Measurements from ENCODE around the gene NOTUM.
A peak's percentile ranks its signal among the peaks of the same experiment; 100 is the strongest.

NOTUM gene

DNA sequence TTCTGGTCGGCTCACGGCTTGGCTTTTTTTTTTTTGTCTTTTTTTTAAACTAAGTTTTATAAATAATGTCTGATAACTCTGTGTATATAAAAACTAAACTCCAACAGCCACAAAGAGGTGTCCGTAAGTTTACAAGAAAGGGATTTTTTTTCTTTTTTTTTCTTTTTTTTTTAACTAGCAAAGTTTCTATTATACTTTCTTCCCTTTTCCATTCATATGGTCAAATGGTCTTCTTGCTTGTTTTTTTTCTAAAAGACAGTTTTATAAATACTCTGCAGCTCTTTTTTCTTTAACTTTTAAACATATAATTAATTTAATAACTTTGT lies 39.5 kb downstream of the NOTUM start:
- peaks cover 5% of the 10 kb centered on the region; the same call in 1 of the 2 replicates for H3K4me1 ChIP-seq (ENCODE audit: control insufficient read depth, insufficient read depth, low read length)
- CTCF ChIA-PET = interaction anchor here (0.6 kb wide), 2 partner anchors 14 to 217 kb away, joined by 3 read pairs; no protein-coding TSS in a partner anchor
- TF ChIP-seq, protein P1, sequence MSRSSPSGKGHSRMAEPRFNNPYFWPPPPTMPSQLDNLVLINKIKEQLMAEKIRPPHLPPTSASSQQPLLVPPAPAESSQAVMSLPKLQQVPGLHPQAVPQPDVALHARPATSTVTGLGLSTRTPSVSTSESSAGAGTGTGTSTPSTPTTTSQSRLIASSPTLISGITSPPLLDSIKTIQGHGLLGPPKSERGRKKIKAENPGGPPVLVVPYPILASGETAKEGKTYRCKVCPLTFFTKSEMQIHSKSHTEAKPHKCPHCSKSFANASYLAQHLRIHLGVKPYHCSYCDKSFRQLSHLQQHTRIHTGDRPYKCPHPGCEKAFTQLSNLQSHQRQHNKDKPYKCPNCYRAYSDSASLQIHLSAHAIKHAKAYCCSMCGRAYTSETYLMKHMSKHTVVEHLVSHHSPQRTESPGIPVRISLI (tag by site-specific recombination; IDR thresholded peaks at IDR 0.05) = peak; percentile 78
- TF ChIP-seq, protein P2, sequence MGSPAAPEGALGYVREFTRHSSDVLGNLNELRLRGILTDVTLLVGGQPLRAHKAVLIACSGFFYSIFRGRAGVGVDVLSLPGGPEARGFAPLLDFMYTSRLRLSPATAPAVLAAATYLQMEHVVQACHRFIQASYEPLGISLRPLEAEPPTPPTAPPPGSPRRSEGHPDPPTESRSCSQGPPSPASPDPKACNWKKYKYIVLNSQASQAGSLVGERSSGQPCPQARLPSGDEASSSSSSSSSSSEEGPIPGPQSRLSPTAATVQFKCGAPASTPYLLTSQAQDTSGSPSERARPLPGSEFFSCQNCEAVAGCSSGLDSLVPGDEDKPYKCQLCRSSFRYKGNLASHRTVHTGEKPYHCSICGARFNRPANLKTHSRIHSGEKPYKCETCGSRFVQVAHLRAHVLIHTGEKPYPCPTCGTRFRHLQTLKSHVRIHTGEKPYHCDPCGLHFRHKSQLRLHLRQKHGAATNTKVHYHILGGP (tag by site-specific recombination; IDR thresholded peaks at IDR 0.05) = no peak

DNA sequence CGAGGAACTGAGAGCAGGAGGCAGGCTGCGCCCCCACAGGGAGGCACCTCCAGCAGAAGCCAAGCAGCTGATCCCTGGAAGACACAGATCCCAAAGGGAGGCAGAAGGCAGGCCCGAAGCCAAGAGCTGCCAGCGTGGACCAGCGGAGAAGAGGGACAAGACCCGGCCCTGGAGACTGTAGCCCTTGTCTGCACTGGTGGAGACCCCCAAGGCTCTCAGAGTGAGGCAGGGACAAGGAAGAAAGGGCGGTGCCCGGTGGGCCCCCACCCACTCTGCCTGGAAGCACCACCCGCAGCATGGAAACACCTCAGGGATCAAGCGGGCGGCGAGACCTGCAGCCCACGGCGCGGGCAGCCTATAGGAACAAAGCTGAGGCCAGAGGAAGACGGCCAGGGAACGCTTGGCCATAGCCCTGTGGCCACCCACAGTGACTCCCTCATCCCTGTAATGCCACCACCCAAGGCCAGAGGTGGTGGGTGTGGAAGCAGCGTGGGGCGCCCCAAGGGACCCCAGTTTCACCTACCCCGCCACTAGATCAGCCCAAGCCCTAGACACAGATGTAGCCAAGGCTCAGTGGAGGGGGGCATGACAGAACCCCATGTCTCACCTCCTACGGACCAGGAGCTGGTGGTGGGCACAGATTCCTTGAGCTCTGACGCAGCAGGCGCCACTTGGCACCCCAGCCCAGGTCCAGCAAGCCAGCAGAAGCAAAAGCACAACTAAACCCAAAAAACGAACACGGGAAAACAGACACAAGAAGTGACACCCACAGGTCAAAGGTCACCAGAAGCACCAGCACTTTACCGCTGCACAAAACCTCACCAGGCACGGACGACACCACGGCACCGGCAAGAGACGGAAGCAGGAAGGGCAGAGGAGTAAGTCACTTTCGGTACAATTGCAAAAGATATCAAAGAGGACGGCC lies 40.1 kb downstream of the NOTUM start:
- no peaks in the 10 kb centered on the region for H3K9me3 ChIP-seq (ENCODE audit: control insufficient read depth, insufficient read depth, low read depth, low read length)
- H3K4me1 ChIP-seq (ENCODE audit: control insufficient read depth, insufficient read depth, low read length) = 0 out of 2 replicates have a peak, but pooled peaks cover 2% of the 10 kb centered on the region
- TF ChIP-seq EGR2 (tag by site-specific recombination; IDR thresholded peaks at IDR 0.05; ENCODE audit: low read depth) (peak; percentile 81), ZNF626 (tag by site-specific recombination; IDR thresholded peaks at IDR 0.05) (no peak), ZNF501 (tag by site-specific recombination; IDR thresholded peaks at IDR 0.05) (no peak), ZFHX2 (tag by site-specific recombination; conservative IDR thresholded peaks at IDR 0.05) (peak; percentile 73), GLIS1 (tag by site-specific recombination; IDR thresholded peaks at IDR 0.05) (peak; percentile 58; the same call in 1 of the 2 replicates), ZSCAN18 (tag by site-specific recombination; IDR thresholded peaks at IDR 0.05) (no peak), GLIS2 (tag by site-specific recombination; IDR thresholded peaks at IDR 0.05) (peak; percentile 59; the same call in 1 of the 2 replicates), ZNF10 (tag by site-specific recombination; IDR thresholded peaks at IDR 0.05) (no peak), YY2 (tag by site-specific recombination; IDR thresholded peaks at IDR 0.05) (no peak), ZXDB (tag by site-specific recombination; IDR thresholded peaks at IDR 0.05) (no peak), SP2 (tag by site-specific recombination; IDR thresholded peaks at IDR 0.05) (0 out of 2 replicates have a peak, but pooled peaks have one; percentile 8)
- H3K27ac ChIP-seq (ENCODE audit: extremely low read depth, low read depth, low read length) = 0 out of 2 replicates have a peak overlapping the region, but pooled peaks have one; percentile 1
- ChIA-PET POLR2A (interaction anchor here (0.5 to 1.2 kb wide), 4 partner anchors 9 to 102 kb away, joined by 3 to 6 read pairs (median 4); partner anchors contain the start of genes CENPX, LRRC45 and PCYT2), CTCF (interaction anchor here (0.6 kb wide), 2 partner anchors 15 to 217 kb away, joined by 3 read pairs; no protein-coding TSS in a partner anchor)
- peaks cover 6 to 45% of the 10 kb centered on the region in 2 experiments; a peak in 1 of 3 replicates for H3K36me3 ChIP-seq (ENCODE audit: control insufficient read depth in 2 of 2, insufficient read depth in 1 of 2, low read length in 2 of 2)
- H3K4me3 ChIP-seq (ENCODE audit: low read depth, low read length) = no peak overlapping the region

More for the DNA sequence above, 39.5 kb downstream of the NOTUM start:
- H3K9me3 ChIP-seq (ENCODE audit: control insufficient read depth, insufficient read depth, low read depth, low read length) = no peaks in the 10 kb centered on the region
- H3K36me3 ChIP-seq (ENCODE audit: control insufficient read depth in 2 of 2, insufficient read depth in 1 of 2, low read length in 2 of 2) = peaks cover 6 to 41% of the 10 kb centered on the region in 2 experiments; a peak in 1 of 3 replicates
- POLR2A ChIA-PET = interaction anchor here (0.7 to 1.2 kb wide), 2 partner anchors 9 to 58 kb away, joined by 4 read pairs; partner anchors contain the start of gene PCYT2
- no peak overlapping the region for H3K27ac ChIP-seq (ENCODE audit: extremely low read depth, low read depth, low read length)
- no peak overlapping the region for H3K4me3 ChIP-seq (ENCODE audit: low read depth, low read length)

DNA sequence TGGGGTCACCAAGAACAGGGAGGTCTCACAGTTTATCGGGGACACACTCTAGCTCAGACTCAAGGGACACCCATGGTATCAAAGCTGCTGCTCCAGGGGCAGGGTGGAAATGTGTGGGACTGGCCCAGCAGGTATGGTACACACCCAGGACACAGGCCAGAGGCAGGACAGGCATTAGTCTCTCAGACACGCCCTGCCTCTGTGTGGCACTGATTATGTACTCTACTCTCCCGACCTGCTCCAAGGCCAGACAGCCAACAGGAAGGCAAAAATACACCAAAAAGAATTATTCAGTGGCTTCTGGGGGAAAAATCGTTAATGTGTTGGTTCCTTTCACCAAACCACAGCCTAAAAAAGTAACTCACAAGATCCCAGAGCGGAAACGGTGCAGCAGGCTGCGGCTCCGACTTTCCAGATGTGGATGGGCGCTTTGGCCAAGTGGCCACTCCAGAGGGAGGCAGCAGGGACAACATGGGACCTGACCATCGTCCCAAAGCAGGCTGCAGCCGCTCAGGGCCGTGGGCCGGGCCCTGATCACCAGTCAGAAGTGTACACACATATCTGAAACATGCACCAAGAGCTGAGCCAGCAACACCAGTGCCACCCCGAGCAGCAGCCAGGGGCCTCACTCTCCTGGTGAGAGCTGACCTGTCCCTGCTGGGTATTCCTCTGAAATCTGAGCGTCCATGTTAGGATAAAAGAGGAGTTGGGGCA lies 42.0 kb downstream of the NOTUM start:
- CTCF ChIA-PET = interaction anchor here (1.0 kb wide), 1 partner anchor 40 kb away, joined by 5 read pairs; no protein-coding TSS in a partner anchor
- Histone ChIP-seq H3K4me3 (ENCODE audit: low read depth, low read length) (no peak overlapping the region), H3K9me3 (ENCODE audit: control insufficient read depth, insufficient read depth, low read depth, low read length) (no peaks in the 10 kb centered on the region), H3K27ac (ENCODE audit: extremely low read depth, low read depth, low read length) (no peak overlapping the region), H3K4me1 (ENCODE audit: control insufficient read depth, insufficient read depth, low read length) (0 out of 2 replicates have a peak, but pooled peaks cover 2% of the 10 kb centered on the region), H3K36me3 (ENCODE audit: control insufficient read depth in 2 of 2, insufficient read depth in 1 of 2, low read length in 2 of 2) (peaks cover 6 to 64% of the 10 kb centered on the region in 2 experiments; a peak in 1 of 3 replicates)
- POLR2A ChIA-PET = no interaction called here
- no peak for TF ChIP-seq ZNF623 (tag by site-specific recombination; IDR thresholded peaks at IDR 0.05)
- no peak for TF ChIP-seq ZNF561 (tag by site-specific recombination; IDR thresholded peaks at IDR 0.05; ENCODE audit: borderline replicate concordance)
- no peak for TF ChIP-seq BCL11B (tag by site-specific recombination; IDR thresholded peaks at IDR 0.05; ENCODE audit: low read depth)
- TF ChIP-seq ZNF24 (tag by site-specific recombination; IDR thresholded peaks at IDR 0.05) = no peak
- TF ChIP-seq ZNF37A (tag by site-specific recombination; IDR thresholded peaks at IDR 0.05) = no peak
- TF ChIP-seq, protein P3, sequence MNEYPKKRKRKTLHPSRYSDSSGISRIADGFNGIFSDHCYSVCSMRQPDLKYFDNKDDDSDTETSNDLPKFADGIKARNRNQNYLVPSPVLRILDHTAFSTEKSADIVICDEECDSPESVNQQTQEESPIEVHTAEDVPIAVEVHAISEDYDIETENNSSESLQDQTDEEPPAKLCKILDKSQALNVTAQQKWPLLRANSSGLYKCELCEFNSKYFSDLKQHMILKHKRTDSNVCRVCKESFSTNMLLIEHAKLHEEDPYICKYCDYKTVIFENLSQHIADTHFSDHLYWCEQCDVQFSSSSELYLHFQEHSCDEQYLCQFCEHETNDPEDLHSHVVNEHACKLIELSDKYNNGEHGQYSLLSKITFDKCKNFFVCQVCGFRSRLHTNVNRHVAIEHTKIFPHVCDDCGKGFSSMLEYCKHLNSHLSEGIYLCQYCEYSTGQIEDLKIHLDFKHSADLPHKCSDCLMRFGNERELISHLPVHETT (tag by site-specific recombination; IDR thresholded peaks at IDR 0.05) = no peak
- TF ChIP-seq ZNF585B (tag by site-specific recombination; IDR thresholded peaks at IDR 0.05) = no peak
- TF ChIP-seq ZNF645 (tag by site-specific recombination; IDR thresholded peaks at IDR 0.05) = no peak
- no peak for TF ChIP-seq WT1 (tag by site-specific recombination; IDR thresholded peaks at IDR 0.05)

Measured in HEK293 (cell line).